ENCODE measurements around the gene ZCCHC24. TPM values are rescaled to one million over a fixed set of nuclear protein-coding genes. Genes with fewer than 3 reads are reported as not detected.

Gene ZCCHC24
- total and polyA plus RNA-seq, 2 donors (not counting 3 experiments of a cell fraction or from before 2014, with no cell fraction given): 5.2 to 8.4 TPM

GRCh38 chr10:79401015-79401921 is 44.2 kb downstream of the ZCCHC24 start:
- TF ChIP-seq FOS (IDR thresholded peaks at IDR 0.05; ENCODE audit: borderline replicate concordance, insufficient read depth, low read length): no peak
- TF ChIP-seq POLR2AphosphoS5 (IDR thresholded peaks at IDR 0.05; ENCODE audit: insufficient read depth, low read depth, low read length): no peak
- TF ChIP-seq POLR2A (IDR thresholded peaks at IDR 0.05; ENCODE audit: low read depth, low read length): no peak
- TF ChIP-seq GATA2 (IDR thresholded peaks at IDR 0.05; ENCODE audit: insufficient read depth, insufficient read length, low read depth, low read length): no peak
- TF ChIP-seq, protein P1, sequence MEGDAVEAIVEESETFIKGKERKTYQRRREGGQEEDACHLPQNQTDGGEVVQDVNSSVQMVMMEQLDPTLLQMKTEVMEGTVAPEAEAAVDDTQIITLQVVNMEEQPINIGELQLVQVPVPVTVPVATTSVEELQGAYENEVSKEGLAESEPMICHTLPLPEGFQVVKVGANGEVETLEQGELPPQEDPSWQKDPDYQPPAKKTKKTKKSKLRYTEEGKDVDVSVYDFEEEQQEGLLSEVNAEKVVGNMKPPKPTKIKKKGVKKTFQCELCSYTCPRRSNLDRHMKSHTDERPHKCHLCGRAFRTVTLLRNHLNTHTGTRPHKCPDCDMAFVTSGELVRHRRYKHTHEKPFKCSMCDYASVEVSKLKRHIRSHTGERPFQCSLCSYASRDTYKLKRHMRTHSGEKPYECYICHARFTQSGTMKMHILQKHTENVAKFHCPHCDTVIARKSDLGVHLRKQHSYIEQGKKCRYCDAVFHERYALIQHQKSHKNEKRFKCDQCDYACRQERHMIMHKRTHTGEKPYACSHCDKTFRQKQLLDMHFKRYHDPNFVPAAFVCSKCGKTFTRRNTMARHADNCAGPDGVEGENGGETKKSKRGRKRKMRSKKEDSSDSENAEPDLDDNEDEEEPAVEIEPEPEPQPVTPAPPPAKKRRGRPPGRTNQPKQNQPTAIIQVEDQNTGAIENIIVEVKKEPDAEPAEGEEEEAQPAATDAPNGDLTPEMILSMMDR (IDR thresholded peaks at IDR 0.05; ENCODE audit: extremely low read depth in 1 of 2, insufficient read depth in 1 of 2, low read depth in 1 of 2, low read length in 2 of 2): no peak
- TF ChIP-seq EZH2 (IDR thresholded peaks at IDR 0.05; ENCODE audit: borderline replicate concordance, low read depth, low read length, severe bottlenecking): no peak
- no peak for TF ChIP-seq JUN (IDR thresholded peaks at IDR 0.05; ENCODE audit: borderline replicate concordance, insufficient read depth, insufficient read length, low read depth)
- no peak for TF ChIP-seq MYC (IDR thresholded peaks at IDR 0.05; ENCODE audit: low read depth, low read length)
- TF ChIP-seq, protein P2, sequence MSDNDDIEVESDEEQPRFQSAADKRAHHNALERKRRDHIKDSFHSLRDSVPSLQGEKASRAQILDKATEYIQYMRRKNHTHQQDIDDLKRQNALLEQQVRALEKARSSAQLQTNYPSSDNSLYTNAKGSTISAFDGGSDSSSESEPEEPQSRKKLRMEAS (IDR thresholded peaks at IDR 0.05; ENCODE audit: insufficient read depth, insufficient read length): no peak
- H3K4me3 ChIP-seq (replicated peaks in 1 of 3; ENCODE audit: insufficient read depth in 1 of 3, low read depth in 1 of 3, low read length in 3 of 3): no peak overlapping the region
- no peaks in the 10 kb centered on the region for H3K27me3 ChIP-seq (ENCODE audit: control insufficient read depth in 2 of 2, insufficient read depth in 2 of 2, low read length in 2 of 2)
- H2AFZ ChIP-seq (ENCODE audit: low read depth, low read length): no peak overlapping the region
- no peak overlapping the region for H3K27ac ChIP-seq (ENCODE audit: insufficient read depth, low read depth, low read length)
- dilution Hi-C loops (cut with MboI; ENCODE audit: extremely low pct_ligation_motif_present, low sequenced_read_pairs): no loop called here
- BruUV-seq (replicated peaks): no TSS peak
- CTCF ChIA-PET: interaction anchor here (0.7 to 3.2 kb wide), 9 partner anchors 8 to 67 kb away, joined by 3 to 19 read pairs (median 4); no protein-coding TSS in a partner anchor
- H3K4me2 ChIP-seq (ENCODE audit: insufficient read depth, low read length): no peak overlapping the region
- H4K20me1 ChIP-seq (replicated peaks; ENCODE audit: control insufficient read depth, extremely low read depth, insufficient read depth, low read length): no peaks in the 10 kb centered on the region
- FAIRE-seq (no peak), DNase-seq (ENCODE audit: low read depth, low spot score) (no peak)
- H3K36me3 ChIP-seq (ENCODE audit: control insufficient read depth in 2 of 2, extremely low read depth in 1 of 2, insufficient read depth in 2 of 2, low read length in 2 of 2): no peaks in the 10 kb centered on the region
- H3K9me1 ChIP-seq (replicated peaks; ENCODE audit: control insufficient read depth, extremely low read depth, insufficient read depth, low read length): no peaks in the 10 kb centered on the region
- no peak overlapping the region for H3K9ac ChIP-seq (replicated peaks; ENCODE audit: extremely low read depth, insufficient read depth, low read length)
- intact Hi-C loops (cut with micrococcal nuclease): loop anchor here (5.0 kb wide), 1 partner anchor 54 kb away; the partner anchor contains the start of gene PPIF
- H3K79me2 ChIP-seq (ENCODE audit: control insufficient read depth, insufficient read depth, low read length): no peaks in the 10 kb centered on the region
- no peaks in the 10 kb centered on the region for H3K9me3 ChIP-seq (replicated peaks; ENCODE audit: control insufficient read depth, insufficient read depth, low read length)
- H3K4me1 ChIP-seq (ENCODE audit: control insufficient read depth, extremely low read depth, insufficient read depth, low read length): peaks cover 26% of the 10 kb centered on the region
- POLR2A ChIA-PET: no interaction called here

Data from endothelial cell of umbilical vein (primary cell).